A673 (cell line): Measurements from ENCODE around the gene KCTD16.

Source experiments
- CTCF ChIP-seq: fragments of 300-800, 200-600 bp; sonication (generic); conservative IDR thresholded peaks from 2 replicates; pipeline ENCODE4 v1.5.1; 2017; ENCODE audit warnings: low read depth, mild to moderate bottlenecking, antibody characterized with exemption, low read length, moderate library complexity, mixed read lengths
- EZH2 ChIP-seq: fragments of 200-600 bp; sonication (generic); IDR thresholded peaks from 2 replicates; pipeline ENCODE4 v1.6.1; 2017; ENCODE audit warnings: borderline replicate concordance, low read depth, mild to moderate bottlenecking, mixed read lengths, antibody characterized with exemption, low read length; ENCODE audit not compliant: poor library complexity, severe bottlenecking

DNA sequence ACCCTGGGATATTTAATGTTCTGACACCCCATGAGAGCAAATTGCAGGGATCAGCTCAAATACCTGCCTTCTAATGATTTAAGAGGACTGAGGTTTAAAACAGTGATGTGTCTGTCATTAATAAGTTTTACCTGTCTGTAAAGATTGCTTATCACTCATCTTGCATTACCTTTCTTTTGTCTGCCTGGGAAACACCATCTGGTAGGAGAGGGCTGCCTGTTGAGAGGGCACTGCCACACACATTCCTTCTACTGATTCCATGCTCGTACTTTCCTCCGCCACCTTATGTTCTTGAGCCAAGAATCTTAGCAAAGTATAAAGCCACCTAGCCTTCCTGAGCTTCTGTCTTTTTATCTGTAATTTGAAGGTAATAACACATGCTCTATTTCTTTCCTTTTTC is 118.6 kb downstream of the KCTD16 start:
- TF ChIP-seq CTCF (no peak), EZH2 (no peak)
